Lung microvascular endothelial cell (primary cell): Measurements from ENCODE around the gene BRCA1. TPM values are rescaled to one million over a fixed set of nuclear protein-coding genes. Genes with fewer than 3 reads are reported as not detected.
A peak's percentile ranks its signal among the peaks of the same experiment; 100 is the strongest.

Experiments
- DNase-seq, 2 donors: peaks; one replicate each; pipeline versions ENCODE4 v3.0.0 to v3.0.0-alpha.2; 2010; ENCODE audit warnings: low read depth in 2 of 2
- total RNA-seq: library from RNA; depleted of rRNA; stranded (reverse); fragments of >200 nt; gene quantifications from 2 replicates; pipeline ENCODE4 v1.2.1, GENCODE V29; 2014

The BRCA1 gene
- total RNA-seq, 1 donor from 2014 or later: 5.2 TPM

DNA sequence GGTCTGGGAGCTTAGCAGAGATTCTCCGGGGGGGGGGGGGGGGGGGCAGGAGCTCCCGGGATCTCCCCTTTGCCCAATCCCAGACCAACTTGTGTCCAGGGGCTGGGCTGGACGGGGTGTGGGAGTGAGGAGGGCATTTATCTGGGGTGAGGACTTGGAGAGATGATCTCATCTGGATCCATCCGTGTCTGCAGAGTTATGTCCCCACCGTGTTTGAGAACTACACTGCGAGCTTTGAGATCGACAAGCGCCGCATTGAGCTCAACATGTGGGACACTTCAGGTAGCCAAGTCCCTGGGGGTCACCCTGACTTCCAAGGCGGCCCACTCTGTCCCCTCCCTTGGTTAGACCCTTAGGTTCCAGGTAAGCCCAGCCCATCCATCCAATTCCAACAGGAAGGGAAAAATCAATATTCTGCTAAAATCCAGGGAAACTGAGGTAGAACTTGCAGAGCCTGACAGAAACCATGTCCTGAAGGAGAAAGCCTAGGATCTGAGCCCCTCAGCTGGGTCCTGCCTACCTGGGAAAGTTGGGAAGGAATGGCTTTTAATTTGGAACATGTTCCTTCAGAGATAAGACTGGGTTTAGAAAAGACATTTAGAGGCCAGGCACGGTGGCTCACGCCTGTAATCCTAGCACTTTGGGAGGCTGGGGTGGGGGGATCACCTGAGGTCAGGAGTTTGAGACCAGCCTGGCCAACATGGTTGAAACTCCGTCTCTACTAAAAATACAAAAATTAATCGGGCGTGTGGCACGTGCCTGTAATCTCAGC lies 99.2 kb downstream of the BRCA1 start:
- no peak for DNase-seq

DNA sequence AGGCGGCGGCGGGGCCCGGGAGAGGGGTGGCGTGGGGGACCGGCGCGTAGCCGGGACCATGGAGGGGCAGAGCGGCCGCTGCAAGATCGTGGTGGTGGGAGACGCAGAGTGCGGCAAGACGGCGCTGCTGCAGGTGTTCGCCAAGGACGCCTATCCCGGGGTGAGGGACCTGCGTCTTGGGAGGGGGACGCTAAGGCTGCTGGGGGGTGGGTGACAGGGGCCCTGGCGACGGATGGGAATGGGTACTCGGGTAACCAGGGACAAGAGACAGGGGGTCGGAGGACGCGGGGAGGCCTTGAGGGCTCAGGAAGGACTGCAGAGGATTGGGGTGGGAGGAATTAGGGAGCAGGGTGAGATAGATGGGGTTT lies 99.9 kb downstream of the BRCA1 start:
- DNase-seq: no peak

DNA sequence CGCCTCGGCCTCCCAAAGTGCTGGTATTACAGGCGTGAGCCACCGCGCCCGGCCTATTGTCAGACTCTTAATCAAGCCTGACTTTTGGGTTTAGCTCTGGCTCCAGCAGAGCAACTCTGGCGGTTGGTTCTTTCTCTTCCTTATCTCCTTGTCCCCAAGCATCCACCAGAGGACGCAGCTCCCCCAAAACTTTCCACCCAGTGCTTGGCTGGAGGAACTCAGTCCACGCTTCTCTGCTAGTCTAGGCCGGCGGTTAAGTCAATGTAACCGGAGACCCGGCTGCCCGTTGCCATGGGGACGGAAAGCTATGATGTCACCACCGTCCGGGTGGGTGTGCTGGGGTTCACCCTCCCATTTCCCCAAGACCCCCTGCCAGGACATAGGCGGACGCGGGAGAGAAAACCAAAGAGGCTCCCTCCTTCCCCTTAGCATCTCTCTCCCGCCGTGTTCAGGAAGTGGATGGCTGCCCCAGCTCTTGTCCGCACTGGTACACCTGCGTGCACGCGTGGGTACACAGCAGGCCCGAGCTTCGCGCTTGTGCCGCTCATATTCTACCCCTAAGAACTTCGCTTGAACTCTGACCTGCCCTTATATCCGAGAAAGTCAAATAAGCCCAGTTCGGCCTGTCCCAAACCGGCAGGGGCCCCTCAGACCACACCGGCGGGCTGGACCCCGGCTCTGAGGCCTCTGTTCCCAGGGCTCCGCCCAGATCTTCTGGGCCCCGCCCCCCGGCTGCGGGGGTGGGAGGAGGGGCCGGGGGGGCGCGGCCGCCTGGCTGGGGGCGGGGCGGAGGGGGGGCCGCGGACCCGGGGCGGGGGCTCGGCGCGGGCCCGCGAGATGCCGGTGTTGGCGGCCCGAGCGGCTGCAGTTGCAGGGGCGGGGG lies 100.5 kb downstream of the BRCA1 start, which contains the start of gene RND2:
Gene RND2, plus strand, starts transcription at position 825 of the 883 bp plus-strand sequence. CDS start 117 bp downstream, outside the sequence.
- peak; percentile 96 for DNase-seq

- peak; percentile 76 to 78 for DNase-seq
These were observed 103.2 kb downstream of the BRCA1 start, which contains the start of gene VAT1 for GRCh38 chr17:43021741-43022512. VAT1 (minus strand) TSS chr17:43022385; CDS start chr17:43022322, 63 bp downstream.

DNA sequence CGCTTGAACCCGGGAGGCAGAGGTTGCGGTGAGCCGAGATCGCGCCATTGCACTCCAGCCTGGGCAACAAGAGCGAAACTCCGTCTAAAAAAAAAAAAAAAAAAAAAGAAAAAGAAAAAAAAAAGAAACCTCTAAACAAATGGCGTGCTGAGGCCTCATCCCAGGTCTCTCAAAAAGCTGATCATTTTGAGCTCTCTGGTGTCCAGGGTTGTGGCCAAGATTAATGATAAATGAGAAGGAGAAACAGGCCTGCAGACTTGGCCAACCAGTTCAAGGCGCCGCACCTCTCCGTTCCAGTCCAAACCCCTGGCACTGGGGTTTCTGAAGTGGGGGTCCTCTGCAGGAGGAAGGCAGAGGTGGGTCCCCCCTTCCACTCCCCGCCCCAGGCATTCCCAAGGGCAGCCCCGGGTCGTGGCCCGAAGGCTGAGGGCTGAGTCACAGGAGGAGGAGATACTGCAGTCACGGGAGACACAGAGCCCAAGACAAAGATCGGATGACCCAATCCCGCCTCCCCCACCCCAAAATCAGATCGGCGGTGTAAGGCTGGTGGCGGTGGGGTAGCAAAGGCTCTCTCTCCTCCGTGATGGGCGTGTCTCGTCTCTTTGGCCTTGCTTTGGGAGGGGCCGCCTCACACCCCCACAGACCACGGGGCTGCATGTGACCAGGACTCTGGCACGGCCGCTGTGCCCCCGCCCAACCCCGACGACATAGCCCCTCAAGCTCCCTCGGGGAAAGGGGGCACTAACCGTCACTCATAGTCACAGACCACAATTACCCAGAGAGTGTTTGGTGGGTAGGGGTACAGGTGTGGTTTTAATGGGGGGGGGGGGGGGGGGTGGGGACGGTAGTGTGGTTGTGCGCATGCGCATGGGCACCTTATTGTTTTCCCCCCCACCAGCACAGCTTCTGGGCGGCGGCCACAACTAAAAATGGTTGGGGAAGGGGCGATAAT lies 104.1 kb downstream of the BRCA1 start:
- DNase-seq: peak; percentile 72 to 77

DNA sequence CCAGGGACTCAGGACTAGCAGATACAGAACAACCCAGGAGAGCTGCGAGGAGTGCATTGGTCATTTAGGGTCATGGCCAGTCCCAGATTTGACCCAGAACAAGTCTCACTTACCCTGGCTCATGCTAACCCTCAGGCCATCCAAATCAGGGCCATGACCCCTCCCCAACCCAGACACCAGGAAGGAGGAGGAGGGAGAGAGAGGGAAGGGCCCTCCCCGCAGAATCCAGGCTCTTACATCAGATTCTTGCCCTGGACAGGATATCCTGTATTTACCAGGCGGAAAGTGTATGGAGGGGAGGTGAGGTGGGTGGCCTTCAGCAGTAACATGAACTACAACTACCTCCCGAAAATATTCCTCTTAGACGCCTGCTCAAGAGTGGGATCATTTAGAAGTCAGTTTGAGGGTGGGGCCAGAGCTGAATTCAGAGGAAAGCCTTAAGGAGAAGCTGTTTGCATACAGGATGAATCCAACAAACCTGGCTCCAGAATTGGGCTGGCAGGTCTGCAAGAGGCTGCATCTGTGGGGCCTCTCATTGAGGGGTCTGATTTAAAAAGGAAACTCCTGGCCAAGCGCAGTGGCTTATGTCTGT lies 105.0 kb downstream of the BRCA1 start:
- DNase-seq: peak in 1 of 2 donors; percentile 84

GRCh38 chr17:43019418-43019817 lies 105.7 kb downstream of the BRCA1 start:
- DNase-seq: no peak

DNA sequence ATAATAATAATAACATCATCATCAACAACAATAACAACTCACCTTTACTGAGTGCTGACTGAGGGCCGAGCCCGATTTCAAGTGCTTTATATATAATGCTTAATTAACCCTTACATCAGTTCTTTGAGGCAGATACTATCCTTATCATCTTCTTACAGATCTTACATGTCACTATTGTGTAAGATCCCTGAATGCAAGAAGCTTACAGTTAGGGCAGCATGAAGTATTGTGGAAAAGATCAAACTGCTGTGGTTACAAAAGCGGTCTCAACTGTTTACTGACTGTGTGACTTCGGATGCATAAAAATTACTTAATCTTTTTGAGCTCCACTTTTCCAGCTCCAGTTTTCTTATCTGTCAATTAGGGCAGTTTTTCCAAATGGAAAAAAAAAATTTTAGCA lies 106.2 kb downstream of the BRCA1 start:
- DNase-seq: no peak

- peak; percentile 43 to 59 for DNase-seq
These were observed 106.9 kb downstream of the BRCA1 start for GRCh38 chr17:43018008-43018853.

GRCh38 chr17:43016216-43016615 lies 108.9 kb downstream of the BRCA1 start:
- DNase-seq: no peak

DNA sequence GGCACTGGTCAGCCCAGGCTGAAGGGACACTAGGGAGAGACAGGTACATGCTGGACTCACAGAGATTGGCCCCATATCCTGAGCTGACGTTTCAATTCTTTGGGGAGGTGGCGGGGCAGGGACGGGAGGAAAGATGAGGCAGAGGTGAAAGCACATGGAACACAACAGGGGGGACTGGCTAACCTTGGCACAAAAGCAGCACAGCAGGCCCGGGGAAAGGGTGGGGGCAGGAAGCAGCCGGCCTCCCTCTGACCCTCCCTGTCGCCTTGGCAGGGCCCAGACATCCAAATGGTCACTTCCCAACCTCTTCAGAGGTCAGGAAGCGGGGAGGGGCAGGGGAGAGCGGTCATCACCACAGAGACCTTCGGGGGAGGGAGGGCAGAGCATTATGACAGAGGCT lies 109.6 kb downstream of the BRCA1 start:
- peak; percentile 75 for DNase-seq

DNA sequence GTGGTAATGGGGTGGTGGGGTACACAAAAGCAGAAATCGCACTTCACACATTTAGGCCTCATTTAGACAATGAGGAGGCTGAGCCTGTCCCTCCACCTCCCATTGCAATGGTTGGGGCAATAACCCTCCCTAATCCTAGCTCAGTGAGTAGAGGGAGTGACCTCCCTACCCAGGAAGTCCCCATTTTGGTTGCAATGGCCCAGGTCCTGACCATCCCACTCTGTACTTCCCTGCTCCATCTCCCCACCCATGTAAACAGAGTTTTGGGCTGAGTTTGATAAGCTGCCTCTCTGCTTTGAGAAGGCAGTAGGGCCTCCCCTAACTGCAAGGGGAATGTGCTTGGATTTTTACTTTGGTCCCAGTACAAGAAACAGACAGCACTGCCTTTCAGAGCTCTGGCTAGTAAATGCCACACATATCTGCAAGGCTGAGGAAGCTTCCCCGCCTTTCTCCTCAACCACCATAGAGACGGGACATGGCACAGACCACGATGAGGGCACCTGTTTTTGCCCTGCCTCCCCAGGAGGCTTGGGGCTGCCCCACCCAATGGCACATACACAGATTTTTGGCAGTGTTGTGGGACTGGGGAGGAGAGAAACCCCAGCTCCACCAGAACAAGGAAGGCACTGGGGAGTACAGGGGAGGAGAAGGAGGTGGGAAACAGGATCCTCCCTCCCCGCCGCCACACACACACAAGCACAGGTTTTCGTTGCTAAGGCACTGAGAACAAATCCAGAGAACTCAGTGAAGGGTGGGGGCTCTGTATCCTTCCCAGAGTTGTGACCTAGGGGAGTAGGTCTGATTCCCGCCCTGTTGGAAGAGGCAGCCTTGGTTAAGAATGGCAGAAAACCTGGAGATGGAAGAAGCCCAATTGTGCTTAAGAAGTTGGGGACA lies 110.3 kb downstream of the BRCA1 start:
- no peak for DNase-seq

DNA sequence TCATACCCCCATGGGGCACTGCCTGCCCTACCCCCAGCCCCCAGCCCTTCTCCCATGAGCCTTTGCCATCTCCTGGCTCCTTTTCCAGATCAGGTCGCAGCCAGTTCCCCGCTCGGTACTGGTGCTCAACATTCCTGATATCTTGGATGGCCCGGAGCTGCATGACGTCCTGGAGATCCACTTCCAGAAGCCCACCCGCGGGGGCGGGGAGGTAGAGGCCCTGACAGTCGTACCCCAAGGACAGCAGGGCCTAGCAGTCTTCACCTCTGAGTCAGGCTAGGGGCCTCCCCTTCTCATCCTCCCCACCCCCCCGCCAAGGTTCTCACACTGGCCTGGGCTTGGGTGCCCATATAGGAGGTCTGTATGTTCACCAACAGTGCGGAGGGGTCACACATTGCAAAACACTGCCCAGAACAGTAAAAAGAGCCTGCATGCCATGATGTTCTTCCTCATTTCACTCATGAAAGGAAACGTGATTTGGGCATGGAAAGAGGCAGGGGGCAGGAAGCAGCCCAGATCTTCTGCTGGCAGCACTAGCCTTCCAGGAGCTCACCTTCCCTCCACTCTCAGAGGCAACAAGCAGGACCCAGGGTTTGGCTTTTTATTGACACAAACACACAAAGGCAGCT lies 111.0 kb downstream of the BRCA1 start:
- no peak for DNase-seq

GRCh38 chr17:43013296-43013695 lies 111.9 kb downstream of the BRCA1 start:
- DNase-seq: no peak

DNA sequence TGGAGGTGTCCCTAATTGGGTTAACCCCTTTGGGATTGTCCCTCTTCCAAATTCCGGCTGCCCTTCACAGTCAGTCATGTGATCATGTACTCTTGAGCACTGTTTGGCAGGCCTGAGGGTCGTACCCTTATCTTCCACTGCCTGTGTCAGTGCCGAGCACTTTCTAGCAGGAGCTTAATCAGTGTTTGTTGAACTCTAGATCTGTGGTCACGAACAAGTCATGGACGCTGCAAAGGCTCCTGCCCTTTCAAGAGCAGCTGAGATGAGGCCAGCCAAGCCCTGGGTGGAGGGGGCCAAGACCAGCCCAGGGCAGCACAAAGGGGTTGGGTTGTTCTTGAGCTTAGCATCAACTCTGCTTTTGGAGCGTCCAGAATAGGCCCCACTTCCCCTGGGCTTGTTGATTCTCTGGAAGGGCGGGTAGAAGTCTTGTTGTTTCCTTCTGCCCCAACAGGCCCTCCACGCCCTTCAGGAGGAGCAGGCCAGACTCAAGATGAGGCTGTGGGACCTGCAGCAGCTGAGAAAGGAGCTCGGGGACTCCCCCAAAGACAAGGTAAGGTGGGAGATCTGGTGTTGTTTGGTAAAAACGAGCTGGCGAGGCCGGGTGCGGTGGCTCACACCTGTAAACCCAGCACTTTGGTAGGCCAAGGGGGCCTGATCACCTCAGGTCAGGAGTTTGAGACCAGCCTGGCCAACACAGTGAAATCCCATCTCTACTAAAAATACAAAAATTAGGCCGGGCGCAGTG lies 113.3 kb downstream of the BRCA1 start:
- no peak for DNase-seq

DNA sequence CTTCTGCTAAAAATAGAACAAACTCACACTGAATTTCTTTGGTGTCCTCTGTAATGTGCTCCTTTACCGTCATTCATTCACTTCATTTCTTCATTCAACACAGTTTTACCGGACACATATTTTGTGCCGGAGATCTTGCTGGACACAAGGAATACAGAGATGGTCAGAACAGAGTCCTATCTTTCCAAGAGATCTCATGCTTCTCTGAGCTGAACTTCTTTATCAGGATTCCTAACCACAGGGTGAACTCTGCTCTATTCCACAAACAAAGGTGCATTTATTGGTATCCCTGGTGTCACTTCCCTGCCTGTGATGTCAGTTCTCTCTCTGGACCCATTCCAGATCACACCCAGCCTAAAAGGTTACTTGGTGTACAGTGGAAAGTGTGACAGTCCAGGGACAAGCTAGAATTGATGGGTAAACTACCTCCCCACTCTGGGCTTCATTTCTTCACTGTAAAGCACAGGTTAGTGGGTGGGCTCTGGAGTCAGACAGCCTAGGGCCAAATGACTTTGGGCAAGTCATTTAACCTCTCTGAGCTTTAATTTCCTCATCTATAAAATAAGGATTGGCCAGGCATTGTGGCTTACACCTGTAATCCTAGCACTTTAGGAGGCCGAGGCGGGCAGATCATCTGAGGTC lies 114.4 kb downstream of the BRCA1 start:
- DNase-seq: peak in 1 of 2 donors; percentile 87
